Stimulated activated CD8-positive, alpha-beta memory T cell treated with anti-CD3 and anti-CD28 coated beads, Interleukin-15, amount 100 ng/mL, for 48 hours (primary cell): ENCODE results near the gene KCMF1.
A peak's percentile ranks its signal among the peaks of the same experiment; 100 is the strongest.

Experiments used
- DNase-seq, 2 donors: peaks; one replicate each; pipeline ENCODE4 v3.0.0-alpha.2; 2020; ENCODE audit warnings: low read depth in 2 of 2

KCMF1 gene

DNA sequence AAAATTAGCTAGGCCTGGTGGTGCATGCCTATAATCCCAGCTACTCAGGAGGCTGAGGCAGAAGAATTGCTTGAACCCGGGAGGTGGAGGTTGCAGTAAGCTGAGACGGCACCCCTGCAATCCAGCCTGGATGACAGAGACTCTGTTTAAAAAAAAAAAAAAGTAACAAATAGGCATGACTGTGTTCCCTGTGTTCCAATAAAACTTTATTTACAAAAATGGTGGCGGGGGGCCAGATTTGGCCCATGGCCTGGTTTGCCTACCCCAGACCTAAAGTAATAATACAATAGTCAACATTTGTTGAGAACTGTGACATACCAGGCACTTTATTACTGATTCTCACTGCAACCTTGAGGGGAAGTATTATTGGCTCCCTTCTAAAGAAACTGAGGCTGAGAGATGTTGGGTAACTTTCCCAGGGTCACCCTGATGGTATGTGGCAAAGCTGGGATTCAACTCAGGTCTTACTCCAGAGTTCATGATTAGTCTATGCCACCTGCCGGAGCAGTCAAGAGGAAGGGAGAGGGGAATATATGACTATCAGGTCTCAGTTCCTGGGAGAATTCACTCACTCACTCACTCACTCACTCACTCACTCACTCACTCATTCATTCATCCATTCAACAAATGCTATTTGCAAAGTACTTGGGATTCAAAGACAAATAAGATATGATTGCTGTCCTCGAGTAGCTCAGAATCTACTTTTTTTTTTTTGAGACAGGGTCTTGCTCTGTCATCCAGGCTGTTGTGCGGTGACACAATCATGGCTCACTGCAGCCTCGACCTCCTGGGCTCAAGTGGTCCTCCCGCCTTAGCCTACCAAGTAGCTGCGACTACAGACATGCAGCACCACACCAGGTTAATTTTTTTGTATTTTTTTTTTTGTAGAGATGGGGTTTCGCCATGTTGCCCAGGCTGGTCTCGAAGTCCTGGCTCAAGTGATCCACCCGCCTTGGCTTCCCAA, 14.3 kb upstream of the KCMF1 start:
- DNase-seq, result no peak

DNA sequence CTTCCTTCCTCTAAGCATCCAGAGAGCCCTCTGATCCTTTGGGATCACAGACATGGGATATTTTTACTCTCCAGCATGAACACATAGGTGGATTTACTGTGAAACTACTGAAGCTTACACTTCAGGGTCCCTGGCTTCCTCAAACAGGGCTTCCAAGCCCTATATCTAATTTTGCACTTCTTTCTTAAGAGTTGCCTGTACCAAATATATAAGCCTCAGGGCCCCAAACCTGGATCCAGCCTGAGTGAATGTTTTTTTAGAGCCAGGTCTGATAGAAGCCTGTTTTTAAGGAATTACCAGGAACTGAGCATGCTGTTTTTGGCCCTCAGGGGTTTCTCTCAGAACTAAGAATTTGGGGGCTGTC, 13.2 kb upstream of the KCMF1 start:
- no peak for DNase-seq

DNA sequence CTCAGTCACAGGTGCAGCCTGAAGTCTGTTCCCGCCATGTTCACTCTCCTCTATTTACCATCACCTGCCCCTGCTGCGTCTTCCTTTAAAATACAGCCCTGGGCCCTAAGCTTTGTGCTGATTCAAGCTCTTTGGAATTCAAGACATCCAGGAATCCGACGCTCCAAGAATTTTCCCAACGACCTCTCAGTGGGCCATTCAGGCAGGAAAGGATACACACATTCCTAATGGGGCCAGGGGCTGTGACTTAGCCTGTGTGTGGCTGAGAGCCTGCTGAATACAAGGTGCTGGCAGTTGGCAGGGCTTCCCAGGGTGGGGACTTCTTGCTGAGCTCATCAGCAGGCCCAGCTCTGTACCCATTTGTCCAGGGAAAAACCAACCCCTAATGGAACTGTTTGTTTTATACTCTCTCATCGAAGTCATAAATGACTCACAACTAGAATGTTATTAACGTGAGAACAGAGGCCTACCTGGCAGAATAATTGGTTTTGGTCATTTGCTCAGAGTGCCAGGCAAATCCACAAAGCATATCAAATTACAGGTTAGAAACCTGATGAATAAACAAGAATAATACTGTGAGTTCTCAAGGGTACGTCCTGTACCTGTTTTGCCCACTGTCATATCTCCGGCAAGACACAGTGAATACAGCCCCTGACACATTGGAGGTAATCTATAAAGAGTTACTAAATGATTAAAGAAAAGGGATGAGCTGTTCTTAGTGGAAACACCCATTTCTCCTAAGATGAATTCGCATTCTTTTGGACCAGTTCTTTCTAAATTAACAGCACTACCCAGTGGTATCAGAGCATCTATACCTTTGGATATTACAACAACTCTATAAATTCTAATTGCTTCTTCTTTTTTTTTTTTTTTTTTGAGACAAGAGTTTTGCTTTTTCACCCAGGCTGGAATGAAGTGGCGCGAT, 12.6 kb upstream of the KCMF1 start:
- DNase-seq, result no peak

GRCh38 chr2:84959095-84959565, 11.8 kb upstream of the KCMF1 start:
- no peak for DNase-seq

- DNase-seq, result no peak
Observed at GRCh38 chr2:84959566-84960506, 11.1 kb upstream of the KCMF1 start.

GRCh38 chr2:84962917-84963316, 8.0 kb upstream of the KCMF1 start:
- no peak for DNase-seq

GRCh38 chr2:84963323-84963691, 7.7 kb upstream of the KCMF1 start:
- no peak for DNase-seq

DNA sequence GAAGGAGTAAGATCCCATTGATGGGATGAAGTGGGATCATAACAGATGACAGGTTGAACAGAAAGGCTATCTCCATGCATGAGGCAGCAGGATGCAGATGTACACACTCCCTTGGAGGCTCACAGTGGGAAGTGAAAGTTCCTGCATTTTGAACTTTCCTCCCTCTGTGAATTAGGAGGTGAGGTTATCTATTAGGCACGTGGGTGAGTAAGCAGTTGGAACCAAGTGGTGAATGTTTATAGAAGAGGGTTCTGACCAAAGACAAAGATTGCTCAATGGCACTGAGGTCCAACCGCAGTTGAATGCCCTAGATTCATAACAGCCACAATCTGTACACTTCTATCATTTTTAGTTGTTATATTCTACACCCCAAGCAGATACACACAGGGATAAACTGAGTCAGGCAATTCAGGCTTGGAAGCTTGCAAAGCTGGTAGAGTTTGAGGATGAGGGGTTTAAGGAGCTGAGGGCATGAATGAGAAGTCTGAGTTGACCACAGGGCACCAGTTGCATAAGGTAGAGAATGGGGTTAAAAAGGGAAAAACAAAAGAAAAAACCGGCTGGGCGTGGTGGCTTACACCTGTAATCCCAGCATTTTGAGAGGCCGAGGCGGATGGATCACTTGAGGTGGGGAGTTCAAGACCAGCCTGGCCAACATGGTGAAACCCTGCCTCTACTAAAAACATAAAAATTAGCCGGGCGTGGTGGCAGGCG, 7.1 kb upstream of the KCMF1 start:
- DNase-seq, result no peak

GRCh38 chr2:84964406-84965191, 6.4 kb upstream of the KCMF1 start:
- no peak for DNase-seq

DNA sequence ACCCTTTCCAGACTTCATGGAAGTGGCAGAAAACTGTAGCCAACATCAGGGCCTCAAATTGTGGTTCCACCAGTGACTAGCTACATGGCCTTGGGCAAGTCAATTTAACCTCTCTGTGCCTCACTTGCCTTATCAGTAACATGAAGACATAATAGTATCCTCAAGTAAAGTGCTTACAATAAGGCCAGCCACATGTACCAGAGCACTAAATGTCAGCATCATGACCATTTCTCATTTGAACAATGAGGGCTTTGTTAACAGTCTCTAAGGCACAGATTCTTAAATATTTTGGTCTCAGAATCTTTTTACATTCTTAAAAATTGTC, 5.8 kb upstream of the KCMF1 start:
- DNase-seq, result no peak

GRCh38 chr2:84965827-84966226, 5.1 kb upstream of the KCMF1 start:
- no peak for DNase-seq

DNA sequence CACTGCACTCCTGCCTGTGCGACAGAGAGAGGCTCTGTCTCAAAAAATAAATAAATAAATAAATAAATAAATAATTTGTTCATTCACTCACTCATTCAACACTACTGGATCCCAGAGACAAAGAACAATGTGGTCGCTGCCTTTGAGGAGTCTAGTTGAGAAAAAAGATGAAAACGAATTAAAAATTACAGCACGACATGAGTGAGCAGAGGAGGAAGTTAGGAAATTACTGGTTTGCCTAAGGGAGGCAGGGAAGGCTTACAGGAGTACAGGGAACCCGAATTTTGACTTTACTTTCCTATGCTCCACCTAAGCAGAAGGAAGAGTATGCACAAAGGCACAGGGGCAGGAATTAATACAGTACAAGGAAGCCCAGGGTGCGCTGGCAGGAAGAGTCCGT, 4.2 kb upstream of the KCMF1 start:
- DNase-seq, result no peak

DNA sequence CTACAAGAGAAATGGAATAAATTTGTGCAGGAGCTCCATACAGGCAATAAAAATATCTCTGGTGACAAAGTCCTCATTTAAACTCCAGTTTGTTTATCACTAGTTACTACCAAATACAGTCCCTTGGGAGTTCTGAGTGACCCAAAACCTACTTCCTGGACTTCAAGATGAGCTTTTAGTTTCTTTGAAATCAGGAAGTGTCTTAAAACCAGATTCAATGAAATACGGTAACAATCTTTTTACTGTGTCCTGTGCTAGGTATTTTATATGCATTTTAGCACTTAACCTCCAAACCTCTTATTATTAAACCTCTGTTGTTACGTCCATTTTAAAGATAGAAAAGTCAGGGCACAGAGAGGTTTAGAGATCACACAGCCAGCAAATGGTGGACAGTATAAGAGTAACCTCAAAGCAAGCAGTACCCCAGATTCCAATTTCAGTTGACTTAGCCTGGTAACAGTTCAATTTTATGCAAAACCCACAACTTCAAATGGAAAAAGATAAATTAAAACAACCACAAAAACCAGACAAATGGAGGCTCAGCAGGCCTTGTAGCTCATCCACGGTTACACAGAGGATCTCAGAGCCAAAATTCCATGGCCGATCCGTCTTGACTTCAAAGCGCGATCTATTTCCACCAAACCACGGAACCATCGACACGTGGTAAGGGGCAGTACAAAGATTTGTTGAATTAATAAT, 1.3 kb upstream of the KCMF1 start:
- no peak for DNase-seq

- DNase-seq, result peak; percentile 42 to 48
Observed at GRCh38 chr2:84970210-84970867, 622 bp upstream of the KCMF1 start.

DNA sequence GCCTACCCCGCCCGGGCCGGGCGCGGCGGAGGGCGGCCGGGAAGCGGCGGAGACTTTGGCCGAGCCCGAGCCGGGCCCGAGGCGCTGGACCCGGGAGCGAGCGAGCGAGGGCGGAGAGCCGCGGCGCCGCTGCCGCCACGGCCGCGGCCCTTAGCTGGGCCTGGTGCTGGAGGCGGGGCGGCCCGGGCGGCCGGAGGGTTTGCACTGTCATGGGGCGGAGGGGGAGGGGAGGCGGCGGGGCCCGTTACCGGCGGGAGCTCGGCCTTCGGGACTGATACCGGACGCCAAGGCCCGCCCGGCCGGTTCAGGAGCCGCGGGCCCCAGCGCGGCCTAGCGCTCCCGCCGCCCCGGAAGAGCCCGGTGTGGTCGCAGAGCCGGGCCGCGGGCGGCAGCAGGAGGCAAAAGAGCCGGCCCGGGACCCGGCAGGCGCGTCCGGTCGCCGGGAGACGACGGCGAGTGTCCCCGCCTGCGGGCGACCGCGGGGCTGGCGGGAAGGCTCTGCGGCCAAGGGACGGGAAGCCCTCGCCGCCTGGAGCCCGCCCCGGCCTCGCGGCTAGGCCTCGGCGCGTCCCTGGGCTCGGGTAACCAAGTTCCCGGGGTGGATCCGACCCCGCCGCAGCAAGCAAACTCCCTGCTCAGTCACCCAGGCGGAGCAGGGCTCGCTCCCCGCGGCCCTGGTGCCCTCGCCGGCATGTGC, 697 bp downstream of the KCMF1 start:
- DNase-seq, result peak; percentile 50 to 51

GRCh38 chr2:84972207-84972783, 1.3 kb downstream of the KCMF1 start:
- no peak for DNase-seq

GRCh38 chr2:84972932-84973331, 2.0 kb downstream of the KCMF1 start:
- DNase-seq, result no peak
